Measurements from ENCODE around the gene ABHD17B. TPM values are rescaled to one million over a fixed set of nuclear protein-coding genes. Genes with fewer than 3 reads are reported as not detected.

Gene ABHD17B
- total RNA-seq, 1 experiment from 2014 or later: 12.9 TPM

- no peak for DNase-seq
- Histone ChIP-seq H3K27ac (ENCODE audit: low read length) (no peak overlapping the region), H3K4me3 (ENCODE audit: low read length) (no peak overlapping the region), H3K9me3 (ENCODE audit: low read length) (0 out of 2 replicates have a peak, but pooled peaks cover 3% of the 10 kb centered on the region), H4K20me1 (ENCODE audit: insufficient read depth, low read depth, low read length) (no peaks in the 10 kb centered on the region), H3K9me2 (replicated peaks; ENCODE audit: insufficient read depth, low read length) (no peaks in the 10 kb centered on the region), H3K79me2 (ENCODE audit: low read length) (no peaks in the 10 kb centered on the region), H3K36me3 (ENCODE audit: insufficient read depth, low read length) (no peaks in the 10 kb centered on the region; the same call in 1 of the 2 replicates), H3K27me3 (ENCODE audit: low read length) (no peaks in the 10 kb centered on the region), H3K4me1 (ENCODE audit: low read length) (peaks cover 16% of the 10 kb centered on the region), H3K4me2 (ENCODE audit: low read depth, low read length, poor library complexity, severe bottlenecking) (no peak overlapping the region), H2AFZ (ENCODE audit: low read length) (no peak overlapping the region), H3K9ac (ENCODE audit: low read length) (no peak overlapping the region)
These were observed 52.2 kb downstream of the ABHD17B start for GRCh38 chr9:71858812-71859211.

DNA sequence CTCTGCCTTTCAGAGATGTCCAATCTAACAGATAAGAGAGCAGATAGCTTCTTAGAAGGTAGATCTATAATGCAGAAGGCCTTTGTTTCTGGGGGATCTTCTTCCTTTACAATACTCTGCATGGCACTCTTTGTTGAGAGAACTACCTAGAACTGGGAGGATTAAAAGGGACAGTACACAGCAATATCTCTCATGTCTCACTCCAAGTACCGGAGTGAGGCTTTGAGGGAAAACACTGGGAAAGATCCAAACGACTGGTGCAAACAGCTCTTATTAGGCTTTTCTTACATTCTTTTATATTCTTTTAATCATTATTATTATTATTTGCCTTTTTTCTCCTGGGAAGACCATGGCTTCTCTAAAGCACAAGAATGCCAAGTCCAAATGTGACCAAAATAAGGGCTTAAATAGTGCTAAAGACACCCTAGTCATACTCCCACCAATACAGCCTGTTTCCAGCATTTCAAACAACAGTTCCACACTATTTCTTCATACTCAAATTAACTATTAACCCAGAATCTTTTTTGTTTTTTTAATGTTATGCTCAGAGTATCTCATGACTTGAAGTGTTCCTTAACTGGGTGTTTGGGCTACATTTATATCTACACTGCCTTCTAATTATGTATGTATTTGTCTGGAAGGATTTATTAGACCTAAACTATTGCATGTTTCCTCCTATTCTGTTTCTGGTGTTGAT, 52.7 kb downstream of the ABHD17B start:
- no peak overlapping the region for H3K4me2 ChIP-seq (ENCODE audit: low read depth, low read length, poor library complexity, severe bottlenecking)
- no peaks in the 10 kb centered on the region; the same call in 1 of the 2 replicates for H3K36me3 ChIP-seq (ENCODE audit: insufficient read depth, low read length)

DNA sequence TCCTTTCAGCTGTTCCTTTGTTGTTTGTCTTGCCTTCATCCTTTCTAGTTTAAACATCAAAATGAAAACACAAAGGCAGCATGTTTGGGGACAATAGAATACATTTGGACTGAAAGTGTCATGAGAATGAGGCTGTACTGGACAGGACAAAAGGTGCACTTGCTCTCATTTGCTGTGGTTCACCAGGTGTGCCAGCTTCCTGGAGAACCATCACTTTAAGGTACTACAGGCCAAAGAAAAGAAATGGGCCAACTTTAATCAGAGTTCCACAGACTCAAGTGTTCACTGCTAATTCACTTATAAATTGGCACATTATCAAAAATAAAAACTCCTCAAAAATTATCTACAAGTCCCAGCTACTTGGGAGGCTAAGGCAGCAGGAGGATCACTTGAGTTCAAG, 53.8 kb downstream of the ABHD17B start:
- Histone ChIP-seq H3K9me2 (replicated peaks; ENCODE audit: insufficient read depth, low read length) (no peaks in the 10 kb centered on the region), H3K79me2 (ENCODE audit: low read length) (no peaks in the 10 kb centered on the region), H2AFZ (ENCODE audit: low read length) (no peak overlapping the region), H3K4me1 (ENCODE audit: low read length) (peaks cover 14% of the 10 kb centered on the region), H4K20me1 (ENCODE audit: insufficient read depth, low read depth, low read length) (no peaks in the 10 kb centered on the region), H3K4me2 (ENCODE audit: low read depth, low read length, poor library complexity, severe bottlenecking) (no peak overlapping the region), H3K9me3 (ENCODE audit: low read length) (0 out of 2 replicates have a peak, but pooled peaks cover 3% of the 10 kb centered on the region), H3K27me3 (ENCODE audit: low read length) (no peaks in the 10 kb centered on the region), H3K36me3 (ENCODE audit: insufficient read depth, low read length) (no peaks in the 10 kb centered on the region; the same call in 1 of the 2 replicates), H3K9ac (ENCODE audit: low read length) (no peak overlapping the region), H3K4me3 (ENCODE audit: low read length) (no peak overlapping the region), H3K27ac (ENCODE audit: low read length) (no peak overlapping the region)
- DNase-seq: no peak

More for the DNA sequence above, 52.7 kb downstream of the ABHD17B start:
- Histone ChIP-seq H3K4me3 (ENCODE audit: low read length) (no peak overlapping the region), H3K9me3 (ENCODE audit: low read length) (0 out of 2 replicates have a peak, but pooled peaks cover 3% of the 10 kb centered on the region), H3K27ac (ENCODE audit: low read length) (no peak overlapping the region), H3K27me3 (ENCODE audit: low read length) (no peaks in the 10 kb centered on the region), H3K9ac (ENCODE audit: low read length) (no peak overlapping the region), H2AFZ (ENCODE audit: low read length) (no peak overlapping the region), H3K79me2 (ENCODE audit: low read length) (no peaks in the 10 kb centered on the region), H4K20me1 (ENCODE audit: insufficient read depth, low read depth, low read length) (no peaks in the 10 kb centered on the region), H3K9me2 (replicated peaks; ENCODE audit: insufficient read depth, low read length) (no peaks in the 10 kb centered on the region), H3K4me1 (ENCODE audit: low read length) (peaks cover 16% of the 10 kb centered on the region)
- no peak for DNase-seq

DNA sequence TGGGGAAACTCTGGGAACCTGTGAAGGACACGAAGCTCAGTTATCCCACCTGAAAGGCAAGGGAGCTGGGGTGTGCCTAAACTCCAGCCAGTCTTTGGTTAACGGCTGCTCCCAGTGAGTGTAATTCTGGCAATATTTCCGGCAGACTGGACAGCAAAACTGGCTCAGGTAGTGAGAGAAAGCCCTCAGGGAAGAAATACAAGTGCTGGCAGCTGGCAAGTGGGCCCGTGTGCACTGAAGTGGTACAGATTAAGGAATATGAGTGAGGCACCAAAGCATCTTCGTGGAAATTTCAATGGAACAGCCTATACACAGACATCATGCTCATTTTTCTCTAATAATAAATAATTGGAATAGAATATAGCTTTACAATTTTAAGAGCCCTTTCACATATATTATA, 56.2 kb downstream of the ABHD17B start:
- no peak overlapping the region for H3K4me2 ChIP-seq (ENCODE audit: low read depth, low read length, poor library complexity, severe bottlenecking)
- no peak overlapping the region for H3K4me3 ChIP-seq (ENCODE audit: low read length)
- no peaks in the 10 kb centered on the region for H3K27me3 ChIP-seq (ENCODE audit: low read length)
- no peaks in the 10 kb centered on the region for H3K36me3 ChIP-seq (ENCODE audit: insufficient read depth, low read length)
- no peaks in the 10 kb centered on the region for H3K9me2 ChIP-seq (replicated peaks; ENCODE audit: insufficient read depth, low read length)
- H3K27ac ChIP-seq (ENCODE audit: low read length): no peak overlapping the region
- H4K20me1 ChIP-seq (ENCODE audit: insufficient read depth, low read depth, low read length): no peaks in the 10 kb centered on the region
- H2AFZ ChIP-seq (ENCODE audit: low read length): no peak overlapping the region
- H3K9me3 ChIP-seq (ENCODE audit: low read length): no peaks in the 10 kb centered on the region
- H3K9ac ChIP-seq (ENCODE audit: low read length): no peak overlapping the region
- no peaks in the 10 kb centered on the region for H3K79me2 ChIP-seq (ENCODE audit: low read length)
- no peak for DNase-seq
- H3K4me1 ChIP-seq (ENCODE audit: low read length): no peaks in the 10 kb centered on the region

- Histone ChIP-seq H3K79me2 (ENCODE audit: low read length) (no peaks in the 10 kb centered on the region), H4K20me1 (ENCODE audit: insufficient read depth, low read depth, low read length) (no peaks in the 10 kb centered on the region), H3K36me3 (ENCODE audit: insufficient read depth, low read length) (no peaks in the 10 kb centered on the region), H3K9ac (ENCODE audit: low read length) (no peak overlapping the region), H3K4me2 (ENCODE audit: low read depth, low read length, poor library complexity, severe bottlenecking) (no peak overlapping the region), H3K9me3 (ENCODE audit: low read length) (no peaks in the 10 kb centered on the region), H3K9me2 (replicated peaks; ENCODE audit: insufficient read depth, low read length) (no peaks in the 10 kb centered on the region), H2AFZ (ENCODE audit: low read length) (no peak overlapping the region), H3K27me3 (ENCODE audit: low read length) (no peaks in the 10 kb centered on the region), H3K4me3 (ENCODE audit: low read length) (no peak overlapping the region), H3K27ac (ENCODE audit: low read length) (no peak overlapping the region), H3K4me1 (ENCODE audit: low read length) (no peaks in the 10 kb centered on the region)
- DNase-seq: no peak
These were observed 57.9 kb downstream of the ABHD17B start for GRCh38 chr9:71853084-71853483.

DNA sequence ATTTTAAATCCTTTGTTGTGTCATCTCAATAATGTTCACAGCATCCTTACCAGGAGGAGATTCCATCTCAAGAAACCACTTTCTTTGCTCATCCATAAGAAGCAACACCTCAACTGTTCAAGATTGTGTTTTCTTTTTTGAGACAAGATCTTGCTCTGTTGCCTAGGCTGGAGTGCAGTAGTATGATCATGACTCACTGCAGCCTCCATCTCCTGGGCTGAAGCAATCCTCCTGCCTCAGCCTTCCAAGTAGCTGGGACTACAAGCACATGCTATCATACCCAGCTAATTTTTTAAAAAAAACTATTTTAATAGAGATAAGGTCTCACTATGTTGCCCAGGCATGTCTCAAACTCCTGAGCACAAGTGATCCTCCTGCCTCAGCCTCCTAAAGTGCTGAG, 60.0 kb downstream of the ABHD17B start:
- Histone ChIP-seq H3K36me3 (ENCODE audit: insufficient read depth, low read length) (no peaks in the 10 kb centered on the region), H3K4me2 (ENCODE audit: low read depth, low read length, poor library complexity, severe bottlenecking) (no peak overlapping the region), H2AFZ (ENCODE audit: low read length) (no peak overlapping the region), H3K9me2 (replicated peaks; ENCODE audit: insufficient read depth, low read length) (no peaks in the 10 kb centered on the region), H3K9ac (ENCODE audit: low read length) (no peak overlapping the region), H4K20me1 (ENCODE audit: insufficient read depth, low read depth, low read length) (no peaks in the 10 kb centered on the region), H3K27ac (ENCODE audit: low read length) (no peak overlapping the region), H3K9me3 (ENCODE audit: low read length) (no peaks in the 10 kb centered on the region), H3K79me2 (ENCODE audit: low read length) (no peaks in the 10 kb centered on the region), H3K27me3 (ENCODE audit: low read length) (no peaks in the 10 kb centered on the region), H3K4me3 (ENCODE audit: low read length) (no peak overlapping the region), H3K4me1 (ENCODE audit: low read length) (no peaks in the 10 kb centered on the region)
- no peak for DNase-seq

DNA sequence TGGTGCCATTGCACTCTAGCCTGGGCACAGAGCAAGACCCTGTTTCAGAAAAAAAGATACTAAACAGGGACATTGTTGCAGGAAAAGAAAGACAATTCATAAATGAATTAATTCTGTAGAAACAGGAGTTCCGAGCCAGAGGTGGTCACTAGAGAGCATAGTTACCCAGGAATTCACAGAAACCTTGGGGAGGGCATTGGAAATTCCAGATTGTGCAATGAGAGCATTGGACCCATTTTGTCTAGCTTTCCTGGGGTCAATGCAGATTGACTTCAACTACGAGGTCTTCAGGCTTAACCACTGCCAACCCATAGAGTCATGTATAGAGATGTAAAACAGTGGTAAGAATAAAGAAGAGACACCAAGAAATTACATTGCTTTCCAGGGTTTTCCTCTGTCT, 63.1 kb downstream of the ABHD17B start:
- DNase-seq: no peak
- H3K36me3 ChIP-seq (ENCODE audit: insufficient read depth, low read length): no peaks in the 10 kb centered on the region
- no peaks in the 10 kb centered on the region for H4K20me1 ChIP-seq (ENCODE audit: insufficient read depth, low read depth, low read length)
- no peak overlapping the region for H3K4me2 ChIP-seq (ENCODE audit: low read depth, low read length, poor library complexity, severe bottlenecking)
- no peak overlapping the region for H3K27ac ChIP-seq (ENCODE audit: low read length)
- no peaks in the 10 kb centered on the region for H3K27me3 ChIP-seq (ENCODE audit: low read length)
- no peak overlapping the region for H3K4me3 ChIP-seq (ENCODE audit: low read length)
- no peaks in the 10 kb centered on the region for H3K9me2 ChIP-seq (replicated peaks; ENCODE audit: insufficient read depth, low read length)
- no peaks in the 10 kb centered on the region for H3K4me1 ChIP-seq (ENCODE audit: low read length)
- no peaks in the 10 kb centered on the region for H3K9me3 ChIP-seq (ENCODE audit: low read length)
- H3K9ac ChIP-seq (ENCODE audit: low read length): no peak overlapping the region
- no peak overlapping the region for H2AFZ ChIP-seq (ENCODE audit: low read length)
- H3K79me2 ChIP-seq (ENCODE audit: low read length): no peaks in the 10 kb centered on the region

DNA sequence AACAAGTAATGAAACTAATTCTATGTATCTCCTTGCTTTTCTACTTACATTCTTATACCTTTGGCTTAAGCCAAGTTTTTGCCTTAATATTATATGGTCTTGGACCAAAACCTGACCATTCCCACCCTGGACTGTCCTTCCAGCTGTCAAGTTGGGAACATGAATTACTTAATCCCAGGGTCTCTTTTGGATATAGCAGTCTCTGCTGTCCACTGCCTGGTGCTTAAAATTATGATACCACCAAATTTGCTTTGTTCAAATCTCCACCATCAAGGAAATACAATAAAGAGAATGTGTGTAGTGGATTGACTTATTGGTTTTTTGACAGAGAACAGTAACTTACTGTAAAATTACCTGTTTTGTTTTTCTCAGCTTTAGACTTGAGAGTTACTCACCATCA, 66.2 kb downstream of the ABHD17B start:
- Histone ChIP-seq H3K4me3 (ENCODE audit: low read length) (no peak overlapping the region), H3K27ac (ENCODE audit: low read length) (no peak overlapping the region), H4K20me1 (ENCODE audit: insufficient read depth, low read depth, low read length) (no peaks in the 10 kb centered on the region), H3K27me3 (ENCODE audit: low read length) (no peaks in the 10 kb centered on the region), H3K4me1 (ENCODE audit: low read length) (no peaks in the 10 kb centered on the region), H2AFZ (ENCODE audit: low read length) (no peak overlapping the region), H3K9ac (ENCODE audit: low read length) (no peak overlapping the region), H3K9me2 (replicated peaks; ENCODE audit: insufficient read depth, low read length) (no peaks in the 10 kb centered on the region), H3K79me2 (ENCODE audit: low read length) (no peaks in the 10 kb centered on the region), H3K36me3 (ENCODE audit: insufficient read depth, low read length) (no peaks in the 10 kb centered on the region), H3K9me3 (ENCODE audit: low read length) (no peaks in the 10 kb centered on the region), H3K4me2 (ENCODE audit: low read depth, low read length, poor library complexity, severe bottlenecking) (no peak overlapping the region)
- no peak for DNase-seq

Measured in Karpas-422 (cell line).